Osteoblast (primary cell): ENCODE measurements around the gene FBXO24. TPM values are rescaled to one million over a fixed set of nuclear protein-coding genes. Genes with fewer than 3 reads are reported as not detected.
A peak's percentile ranks its signal among the peaks of the same experiment; 100 is the strongest.

Experiments
- DNase-seq: peaks from one replicate; pipeline ENCODE4 v3.0.0; 2011; ENCODE audit warnings: low spot score, mixed read lengths; ENCODE audit not compliant: insufficient read length; ENCODE audit errors: missing footprints
- H2AFZ ChIP-seq: 2 replicates; pipeline ENCODE4 v1.6.0; 2011; ENCODE audit warnings: mild to moderate bottlenecking, low read length
- H3K27ac ChIP-seq: 2 replicates; pipeline ENCODE4 v1.5.1; 2011; ENCODE audit warnings: mild to moderate bottlenecking, low read depth, low read length, moderate library complexity
- H3K27me3 ChIP-seq: 2 replicates; pipeline ENCODE4 v1.6.0; 2012; ENCODE audit warnings: mild to moderate bottlenecking, control low read depth, inconsistent platforms, low read length, moderate library complexity; ENCODE audit not compliant: insufficient read depth
- H3K36me3 ChIP-seq: 2 replicates; pipeline ENCODE4 v1.5.1; 2011; ENCODE audit warnings: mild to moderate bottlenecking, low read length, control low read depth, moderate library complexity; ENCODE audit not compliant: insufficient read depth
- H3K4me1 ChIP-seq: 2 replicates; pipeline ENCODE4 v1.5.1; 2011; ENCODE audit warnings: mild to moderate bottlenecking, low read length, control low read depth, moderate library complexity; ENCODE audit not compliant: insufficient read depth
- H3K4me2 ChIP-seq: 2 replicates; pipeline ENCODE4 v1.6.0; 2011; ENCODE audit warnings: mild to moderate bottlenecking, low read length; ENCODE audit not compliant: insufficient read depth
- H3K4me3 ChIP-seq: fragments of 200-600 bp; sonication (generic); 3 replicates; pipeline ENCODE4 v1.5.1; 2012; ENCODE audit warnings: mild to moderate bottlenecking, low read length, inconsistent platforms; ENCODE audit not compliant: insufficient read depth
- H3K79me2 ChIP-seq: 2 replicates; pipeline ENCODE4 v1.6.0; 2012; ENCODE audit warnings: mild to moderate bottlenecking, low read length, control low read depth, inconsistent platforms; ENCODE audit not compliant: insufficient read depth
- H3K9me3 ChIP-seq: 2 replicates; pipeline ENCODE4 v1.5.1; 2011; ENCODE audit warnings: low read depth, low read length, control low read depth
- H4K20me1 ChIP-seq: 2 replicates; pipeline ENCODE4 v1.6.0; 2012; ENCODE audit warnings: mild to moderate bottlenecking, low read length, control low read depth; ENCODE audit not compliant: insufficient read depth
- CTCF ChIP-seq: IDR thresholded peaks from 2 replicates; pipeline ENCODE4 v1.5.1; 2011; ENCODE audit warnings: mild to moderate bottlenecking, low read depth, low read length, moderate library complexity; ENCODE audit errors: extremely low read depth
- total RNA-seq: library from RNA; depleted of rRNA; stranded (reverse); fragments of >200 nt; gene quantifications from 2 replicates; pipeline ENCODE4 v1.2.3, GENCODE V29; 2012

The FBXO24 gene
- total RNA-seq, 1 donor, result 0.36 TPM

DNA sequence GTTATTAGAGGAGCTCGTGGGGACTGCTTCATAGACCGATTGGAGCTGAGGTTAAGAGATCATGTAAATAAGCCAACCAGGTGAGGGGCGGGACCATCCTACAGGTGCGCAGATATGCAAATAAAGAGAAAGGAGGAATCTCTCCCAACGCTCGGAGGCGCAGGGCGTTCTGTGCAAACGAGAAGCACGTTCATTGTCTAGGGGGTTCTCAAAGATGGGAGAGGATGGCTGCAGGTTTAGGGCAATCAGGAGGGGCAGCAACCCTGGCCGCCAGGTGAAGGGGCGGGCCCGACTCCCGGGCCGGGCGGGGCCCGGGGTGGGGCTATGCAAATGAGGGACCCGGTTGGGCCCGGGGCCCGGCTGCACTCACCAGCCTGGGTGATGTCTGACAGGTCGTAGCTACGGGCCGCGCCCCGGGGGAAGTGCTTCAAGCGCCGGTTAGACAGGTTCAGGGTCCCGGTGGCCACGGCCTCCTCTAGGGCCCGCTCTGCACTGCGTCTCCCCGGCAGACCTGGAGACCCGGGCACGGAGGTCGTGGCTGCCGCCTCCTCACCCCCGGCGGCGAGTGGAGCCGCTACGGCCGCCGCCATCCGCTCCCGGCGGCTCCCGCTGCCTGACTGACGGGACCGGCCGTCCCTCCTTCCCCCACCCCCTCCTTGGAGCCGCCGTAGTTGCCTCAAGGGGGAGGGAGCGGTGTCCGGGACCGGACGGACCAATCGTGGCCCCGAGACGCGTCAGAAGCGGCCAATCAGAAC lies 440 bp upstream of the FBXO24 start, which contains the start of gene LRCH4:
TSS of gene LRCH4 (minus strand) at position 619 of the 755 bp plus-strand sequence. CDS start at position 590, 29 bp downstream.
- Histone ChIP-seq H3K36me3 (peaks cover 20% of the 10 kb centered on the region), H3K9me3 (no peaks in the 10 kb centered on the region), H3K4me1 (peaks cover 31% of the 10 kb centered on the region), H3K4me2 (peak within 1 kb of the TSS; percentile 100), H3K27ac (peak within 1 kb of the TSS; percentile 77), H3K79me2 (peaks cover 44% of the 10 kb centered on the region), H3K27me3 (no peaks in the 10 kb centered on the region), H4K20me1 (peaks cover 35% of the 10 kb centered on the region), H3K4me3 (peak within 1 kb of the TSS; percentile 91), H2AFZ (peak within 1 kb of the TSS; percentile 97)
- DNase-seq, result peak; percentile 100
- no peak for TF ChIP-seq CTCF

DNA sequence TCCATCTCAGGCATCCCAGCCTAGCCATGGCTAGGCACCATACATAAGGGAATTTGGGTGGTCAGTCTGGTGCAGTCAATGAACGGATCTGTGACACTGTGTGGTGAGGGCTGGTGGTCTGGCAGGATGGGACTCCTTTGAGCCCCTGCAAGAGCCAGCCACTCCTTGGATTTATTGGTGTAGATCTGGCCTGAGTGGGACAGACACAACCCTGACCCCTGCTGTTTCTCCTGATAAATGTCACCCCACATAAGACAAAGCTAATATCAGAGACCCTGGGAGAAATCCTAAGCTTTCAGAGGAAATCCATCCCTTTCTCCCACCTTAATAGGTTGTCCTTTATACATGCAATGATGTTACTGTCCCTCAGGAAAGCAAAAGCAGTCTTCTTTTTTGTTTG lies 2.3 kb downstream of the FBXO24 start:
- Histone ChIP-seq H4K20me1 (peaks cover 19% of the 10 kb centered on the region), H3K36me3 (no peaks in the 10 kb centered on the region), H3K79me2 (peaks cover 22% of the 10 kb centered on the region), H3K4me1 (peaks cover 25% of the 10 kb centered on the region), H2AFZ (no peak overlapping the region), H3K4me2 (no peak overlapping the region), H3K9me3 (no peaks in the 10 kb centered on the region), H3K4me3 (no peak overlapping the region), H3K27me3 (no peaks in the 10 kb centered on the region), H3K27ac (no peak overlapping the region)
- TF ChIP-seq CTCF, result peak; percentile 36
- DNase-seq, result peak; percentile 88

DNA sequence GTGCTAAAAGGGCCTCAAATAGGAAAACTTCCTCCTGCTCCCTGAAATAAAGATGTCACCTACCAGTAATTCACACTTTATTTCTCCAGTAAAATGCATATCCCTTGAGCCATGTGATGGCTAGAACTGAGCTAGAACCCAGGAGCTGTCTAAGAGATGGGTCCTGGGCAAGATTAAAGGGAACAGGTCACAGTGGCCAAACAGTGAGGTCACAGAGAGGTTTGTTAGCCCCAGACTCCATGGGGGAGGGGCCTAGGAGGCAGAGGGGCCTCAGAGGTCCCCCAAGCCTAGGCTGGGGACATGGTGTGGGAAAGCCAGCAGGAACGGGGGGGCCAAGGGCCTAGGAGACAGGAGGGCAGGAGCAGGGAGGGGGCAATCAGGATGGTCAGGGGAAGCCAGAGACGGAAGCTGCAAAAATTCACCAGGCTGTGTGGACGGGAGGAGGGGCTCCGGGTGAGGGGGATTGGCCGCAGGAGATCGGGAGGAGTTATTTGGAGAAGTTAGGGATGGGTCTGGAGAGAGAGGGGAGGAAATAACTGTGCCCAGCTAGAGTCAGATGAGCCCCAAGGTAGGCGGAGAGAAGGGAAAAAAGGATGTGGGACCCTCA lies 3.3 kb downstream of the FBXO24 start:
- Histone ChIP-seq H2AFZ (no peak overlapping the region), H3K4me2 (peak overlapping the region; percentile 58), H4K20me1 (peaks cover 11% of the 10 kb centered on the region), H3K36me3 (no peaks in the 10 kb centered on the region), H3K27ac (no peak overlapping the region), H3K4me3 (no peak overlapping the region), H3K79me2 (peaks cover 14% of the 10 kb centered on the region), H3K9me3 (no peaks in the 10 kb centered on the region), H3K4me1 (peaks cover 17% of the 10 kb centered on the region), H3K27me3 (no peaks in the 10 kb centered on the region)
- no peak for TF ChIP-seq CTCF
- peak; percentile 69 for DNase-seq

DNA sequence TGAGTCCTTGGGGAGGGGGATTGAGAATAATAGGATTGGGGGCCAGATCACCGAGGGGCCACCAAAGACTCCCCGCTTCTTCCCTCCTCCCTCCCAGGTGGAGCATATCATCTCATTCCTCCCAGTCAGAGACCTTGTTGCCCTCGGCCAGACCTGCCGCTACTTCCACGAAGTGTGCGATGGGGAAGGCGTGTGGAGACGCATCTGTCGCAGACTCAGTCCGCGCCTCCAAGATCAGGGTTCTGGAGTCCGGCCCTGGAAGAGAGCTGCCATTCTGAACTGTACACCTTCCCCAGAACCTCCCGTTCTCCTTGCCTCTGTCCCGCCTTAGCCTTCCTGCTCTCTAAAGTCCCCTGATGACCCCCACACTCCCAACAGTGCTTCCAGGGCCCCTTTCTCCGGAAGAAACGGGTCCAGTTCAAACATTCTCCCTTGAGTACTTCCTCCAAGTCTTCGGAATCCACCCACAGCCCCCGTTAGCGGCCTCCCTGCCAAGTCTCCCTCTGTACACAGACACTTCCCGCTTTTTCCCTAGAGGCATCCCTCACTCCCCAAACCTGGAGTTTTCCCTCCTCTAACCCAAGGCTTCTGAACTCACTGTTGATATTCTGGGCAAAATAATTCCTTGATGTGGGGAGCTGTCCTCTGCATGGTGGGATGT lies 4.1 kb downstream of the FBXO24 start:
- Histone ChIP-seq H3K4me1 (peaks cover 11% of the 10 kb centered on the region), H3K4me3 (peak overlapping the region; percentile 47), H3K79me2 (peaks cover 7% of the 10 kb centered on the region), H3K36me3 (no peaks in the 10 kb centered on the region), H3K27ac (no peak overlapping the region), H3K27me3 (no peaks in the 10 kb centered on the region), H3K9me3 (no peaks in the 10 kb centered on the region), H3K4me2 (peak overlapping the region; percentile 58), H4K20me1 (peaks cover 3% of the 10 kb centered on the region), H2AFZ (peak overlapping the region; percentile 89)
- peak; percentile 47 for DNase-seq
- TF ChIP-seq CTCF, result no peak
